Mammary epithelial cell (primary cell): ENCODE measurements around the gene ANKRD29.

Experiments
- EZH2 ChIP-seq: IDR thresholded peaks from 2 replicates; pipeline ENCODE4 v1.6.1; 2012; ENCODE audit warnings: low read length, inconsistent platforms, borderline replicate concordance
- TF ChIP-seq, protein P1 (sequence below), 2 donors: IDR thresholded peaks in 1 of 2; conservative IDR thresholded peaks in 1 of 2; 2 replicates each; pipeline ENCODE4 v1.5.1; 2011 to 2012; ENCODE audit warnings: inconsistent platforms in 2 of 2, low read length in 2 of 2, mild to moderate bottlenecking in 2 of 2, control low read depth in 1 of 2, low read depth in 1 of 2; ENCODE audit not compliant: insufficient read depth in 1 of 2; ENCODE audit errors: extremely low read depth in 1 of 2

GRCh38 chr18:23572012-23572411, 90.7 kb downstream of the ANKRD29 start:
- TF ChIP-seq, protein P1, sequence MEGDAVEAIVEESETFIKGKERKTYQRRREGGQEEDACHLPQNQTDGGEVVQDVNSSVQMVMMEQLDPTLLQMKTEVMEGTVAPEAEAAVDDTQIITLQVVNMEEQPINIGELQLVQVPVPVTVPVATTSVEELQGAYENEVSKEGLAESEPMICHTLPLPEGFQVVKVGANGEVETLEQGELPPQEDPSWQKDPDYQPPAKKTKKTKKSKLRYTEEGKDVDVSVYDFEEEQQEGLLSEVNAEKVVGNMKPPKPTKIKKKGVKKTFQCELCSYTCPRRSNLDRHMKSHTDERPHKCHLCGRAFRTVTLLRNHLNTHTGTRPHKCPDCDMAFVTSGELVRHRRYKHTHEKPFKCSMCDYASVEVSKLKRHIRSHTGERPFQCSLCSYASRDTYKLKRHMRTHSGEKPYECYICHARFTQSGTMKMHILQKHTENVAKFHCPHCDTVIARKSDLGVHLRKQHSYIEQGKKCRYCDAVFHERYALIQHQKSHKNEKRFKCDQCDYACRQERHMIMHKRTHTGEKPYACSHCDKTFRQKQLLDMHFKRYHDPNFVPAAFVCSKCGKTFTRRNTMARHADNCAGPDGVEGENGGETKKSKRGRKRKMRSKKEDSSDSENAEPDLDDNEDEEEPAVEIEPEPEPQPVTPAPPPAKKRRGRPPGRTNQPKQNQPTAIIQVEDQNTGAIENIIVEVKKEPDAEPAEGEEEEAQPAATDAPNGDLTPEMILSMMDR (conservative IDR thresholded peaks at IDR 0.05 in 1 of 2, IDR thresholded peaks at IDR 0.05 in 1 of 2; ENCODE audit: extremely low read depth in 1 of 2, insufficient read depth in 1 of 2, low read depth in 1 of 2, low read length in 2 of 2): no peak
- no peak for TF ChIP-seq EZH2
